Measurements from ENCODE around the gene MCAT.

DNA sequence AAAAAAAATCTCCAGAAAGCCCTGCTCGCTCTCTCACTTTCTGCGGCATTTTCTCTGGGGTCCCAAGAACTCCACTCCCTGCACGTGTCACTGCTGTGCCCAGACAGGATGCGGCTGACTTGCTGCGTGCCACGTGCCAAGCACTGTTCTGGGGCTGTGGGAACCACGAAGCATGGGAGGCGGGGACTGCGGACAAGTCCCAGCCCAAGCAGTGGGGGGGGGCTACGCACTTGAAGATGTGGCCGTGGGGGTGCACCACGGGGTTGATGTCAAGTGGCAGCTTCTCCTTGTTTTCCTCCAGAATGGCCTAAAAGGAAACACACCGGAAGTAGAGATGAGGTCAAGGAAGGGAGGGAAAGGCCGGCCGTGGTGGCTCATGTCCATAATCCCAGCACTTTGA is 32.9 kb upstream of the MCAT start:
- TF ChIP-seq EZH2 (IDR thresholded peaks at IDR 0.05; ENCODE audit: insufficient read depth, poor library complexity, severe bottlenecking): no peak
- TF ChIP-seq EZH2phosphoT487 (IDR thresholded peaks at IDR 0.05; ENCODE audit: insufficient read depth, low read depth): no peak
